CD4-positive, alpha-beta T cell treated with Interleukin-1 beta for 1 hour (primary cell): ENCODE data around the gene LTA4H.
A peak's percentile ranks its signal among the peaks of the same experiment; 100 is the strongest.

Source experiments
- DNase-seq, 2 donors: peaks; one replicate each; pipeline ENCODE4 v3.0.0-alpha.2; 2020 to 2022

The LTA4H gene

GRCh38 chr12:96033549-96034389, 1.6 kb downstream of the LTA4H start:
- no peak for DNase-seq

- no peak for DNase-seq
These were observed 5.6 kb downstream of the LTA4H start for GRCh38 chr12:96029826-96030225.

GRCh38 chr12:96028538-96028937, 6.8 kb downstream of the LTA4H start:
- no peak for DNase-seq

GRCh38 chr12:96026331-96026730, 9.1 kb downstream of the LTA4H start:
- DNase-seq = no peak

GRCh38 chr12:96025518-96025917, 9.9 kb downstream of the LTA4H start:
- no peak for DNase-seq

GRCh38 chr12:96020314-96021003, 14.9 kb downstream of the LTA4H start:
- no peak for DNase-seq

- no peak for DNase-seq
These were observed 19.7 kb downstream of the LTA4H start for GRCh38 chr12:96015672-96016071.

- no peak for DNase-seq
These were observed 20.3 kb downstream of the LTA4H start for GRCh38 chr12:96014943-96015599.

- no peak for DNase-seq
These were observed 27.7 kb downstream of the LTA4H start for GRCh38 chr12:96007729-96008128.

GRCh38 chr12:96006727-96007126, 28.7 kb downstream of the LTA4H start:
- DNase-seq = no peak

GRCh38 chr12:96000858-96001257, 34.5 kb downstream of the LTA4H start:
- DNase-seq = no peak

- no peak for DNase-seq
These were observed 35.9 kb downstream of the LTA4H start for GRCh38 chr12:95999484-95999883.

GRCh38 chr12:95998611-95999286, 36.6 kb downstream of the LTA4H start:
- peak; percentile 56 to 71 for DNase-seq

GRCh38 chr12:95997911-95998510, 37.4 kb downstream of the LTA4H start:
- no peak for DNase-seq

- no peak for DNase-seq
These were observed 38.1 kb downstream of the LTA4H start for GRCh38 chr12:95997276-95997675.

GRCh38 chr12:95996034-95996658, 39.2 kb downstream of the LTA4H start, which contains the start of gene HAL:
Gene HAL (minus strand): TSS chr12:95996344. CDS start chr12:95995910, 434 bp downstream.
- peak in 1 of 2 donors; percentile 39 for DNase-seq

GRCh38 chr12:95995238-95996031, 40.0 kb downstream of the LTA4H start:
- no peak for DNase-seq

GRCh38 chr12:95994476-95994875, 40.9 kb downstream of the LTA4H start:
- no peak for DNase-seq

GRCh38 chr12:95993907-95994306, 41.5 kb downstream of the LTA4H start:
- no peak for DNase-seq

- no peak for DNase-seq
These were observed 45.3 kb downstream of the LTA4H start for GRCh38 chr12:95990136-95990535.

GRCh38 chr12:95989504-95990123, 45.8 kb downstream of the LTA4H start:
- DNase-seq = no peak
